HG02852 (cell line): ENCODE measurements around the gene ASB2.
A peak's percentile ranks its signal among the peaks of the same experiment; 100 is the strongest.

ENCODE experiments used
- ATAC-seq: cut with Tn5 transposase; IDR thresholded peaks from one replicate; pipeline ENCODE4 v1.9.1; 2021; ENCODE audit warnings: mild to moderate bottlenecking, moderate library complexity; ENCODE audit not compliant: unreplicated experiment

ASB2 gene

GRCh38 chr14:93962701-93963601, 13.4 kb downstream of the ASB2 start:
- peak; percentile 45 for ATAC-seq

- no peak for ATAC-seq
Observed at GRCh38 chr14:93961620-93962019, 14.8 kb downstream of the ASB2 start.

- no peak for ATAC-seq
Observed at GRCh38 chr14:93960774-93961438, 15.5 kb downstream of the ASB2 start.

GRCh38 chr14:93960108-93960475, 16.3 kb downstream of the ASB2 start:
- ATAC-seq, result no peak

GRCh38 chr14:93959239-93960107, 16.9 kb downstream of the ASB2 start:
- peak; percentile 69 for ATAC-seq

GRCh38 chr14:93958567-93959238, 17.7 kb downstream of the ASB2 start:
- no peak for ATAC-seq

GRCh38 chr14:93957751-93958566, 18.4 kb downstream of the ASB2 start:
- ATAC-seq, result no peak

- ATAC-seq, result no peak
Observed at GRCh38 chr14:93957333-93957710, 19.0 kb downstream of the ASB2 start.

GRCh38 chr14:93956514-93957332, 19.6 kb downstream of the ASB2 start:
- ATAC-seq, result no peak

- no peak for ATAC-seq
Observed at GRCh38 chr14:93955850-93956481, 20.4 kb downstream of the ASB2 start.

GRCh38 chr14:93954900-93955849, 21.2 kb downstream of the ASB2 start:
- ATAC-seq, result peak; percentile 23

- no peak for ATAC-seq
Observed at GRCh38 chr14:93954516-93954830, 21.9 kb downstream of the ASB2 start.

- no peak for ATAC-seq
Observed at GRCh38 chr14:93953739-93954515, 22.4 kb downstream of the ASB2 start.

GRCh38 chr14:93953263-93953662, 23.1 kb downstream of the ASB2 start:
- no peak for ATAC-seq

GRCh38 chr14:93952829-93953228, 23.5 kb downstream of the ASB2 start:
- no peak for ATAC-seq

- ATAC-seq, result no peak
Observed at GRCh38 chr14:93951635-93952540, 24.5 kb downstream of the ASB2 start.
